ENCODE data around the gene KCNC3. TPM values are rescaled to one million over a fixed set of nuclear protein-coding genes. Genes with fewer than 3 reads are reported as not detected.

KCNC3 gene
- total and polyA plus RNA-seq, 2 of the 4 experiments (the other 2 are of a cell fraction), result 0.07 TPM; not detected in 1

GRCh38 chr19:50359328-50359818 is 30.2 kb upstream of the KCNC3 start:
- WGBS, 2 experiments (ENCODE audit: extremely low coverage in 2 of 2, insufficient read length in 1 of 2), result 92% methylated on average over 2 of the region's 11 CpGs; no CpG with 5 or more reads in 1 of the 2 experiments

More at GRCh38 chr19:50359328-50359818, 30.2 kb upstream of the KCNC3 start:
- Histone ChIP-seq H2AFZ (replicated peaks; ENCODE audit: low read length, poor library complexity) (no peak overlapping the region), H3K4ac (ENCODE audit: low read depth, low read length) (no peak overlapping the region), H3K79me1 (ENCODE audit: low read depth in 1 of 2, low read length in 2 of 2) (no peaks in the 10 kb centered on the region), H4K91ac (ENCODE audit: insufficient read depth, low read depth, low read length) (no peak overlapping the region), H3K4me3 (ENCODE audit: insufficient read depth, low read depth, low read length) (no peak overlapping the region), H3K4me2 (ENCODE audit: low read depth, low read length) (no peak overlapping the region), H3K23ac (ENCODE audit: low read depth, low read length) (no peak overlapping the region), H3K27ac (ENCODE audit: insufficient read depth, low read length) (no peak overlapping the region), H3K14ac (replicated peaks; ENCODE audit: low read depth, low read length) (no peak overlapping the region), H4K5ac (ENCODE audit: low read depth, low read length) (no peak overlapping the region), H2BK20ac (ENCODE audit: low read depth, low read length) (no peak overlapping the region), H2BK120ac (ENCODE audit: low read depth, low read length) (no peak overlapping the region), H3K4me1 (ENCODE audit: control insufficient read depth, insufficient read depth, low read length) (no peaks in the 10 kb centered on the region), H3K56ac (ENCODE audit: extremely low read depth, insufficient read depth, low read length) (no peak overlapping the region), H3K9ac (ENCODE audit: low read depth, low read length) (no peak overlapping the region), H3K18ac (ENCODE audit: low read depth, low read length) (no peak overlapping the region), H2AK5ac (ENCODE audit: low read depth, low read length) (no peak overlapping the region), H3K36me3 (ENCODE audit: control insufficient read depth, insufficient read depth, low read length) (no peaks in the 10 kb centered on the region), H3K9me3 (ENCODE audit: control insufficient read depth, insufficient read depth, low read length) (no peaks in the 10 kb centered on the region), H2BK5ac (ENCODE audit: low read depth, low read length, poor library complexity, severe bottlenecking) (no peak overlapping the region), H2AK9ac (replicated peaks; ENCODE audit: low read depth, low read length, poor library complexity) (no peak overlapping the region), H4K20me1 (ENCODE audit: insufficient read depth, low read length) (no peaks in the 10 kb centered on the region), H2BK15ac (ENCODE audit: low read depth, low read length) (no peak overlapping the region), H3K27me3 (ENCODE audit: control insufficient read depth, insufficient read depth, low read length) (peaks cover 8% of the 10 kb centered on the region), H4K8ac (ENCODE audit: low read depth in 2 of 2, low read length in 2 of 2) (no peak overlapping the region), H3K9me1 (ENCODE audit: insufficient read depth, low read length) (no peaks in the 10 kb centered on the region)
- TF ChIP-seq BHLHE40 (IDR thresholded peaks at IDR 0.05; ENCODE audit: low read depth, low read length) (no peak), MXI1 (IDR thresholded peaks at IDR 0.05; ENCODE audit: borderline replicate concordance, low read depth, low read length) (no peak), RFX5 (IDR thresholded peaks at IDR 0.05; ENCODE audit: low read depth, low read length) (no peak), RCOR1 (IDR thresholded peaks at IDR 0.05; ENCODE audit: insufficient replicate concordance, low read length) (no peak), MAZ (IDR thresholded peaks at IDR 0.05; ENCODE audit: borderline replicate concordance, low read depth, low read length) (no peak), RAD21 (IDR thresholded peaks at IDR 0.05; ENCODE audit: low read length) (no peak), FOS (IDR thresholded peaks at IDR 0.05; ENCODE audit: low read depth, low read length) (no peak), CTCF (conservative IDR thresholded peaks at IDR 0.05; ENCODE audit: low read depth, low read length) (no peak), MAFK (IDR thresholded peaks at IDR 0.05; ENCODE audit: low read depth, low read length) (no peak), CHD1 (IDR thresholded peaks at IDR 0.05; ENCODE audit: low read depth, low read length) (no peak), SMC3 (IDR thresholded peaks at IDR 0.05; ENCODE audit: low read depth, low read length) (no peak), POLR2A (IDR thresholded peaks at IDR 0.05; ENCODE audit: low read depth, low read length) (no peak)
- TF ChIP-seq, protein P1, sequence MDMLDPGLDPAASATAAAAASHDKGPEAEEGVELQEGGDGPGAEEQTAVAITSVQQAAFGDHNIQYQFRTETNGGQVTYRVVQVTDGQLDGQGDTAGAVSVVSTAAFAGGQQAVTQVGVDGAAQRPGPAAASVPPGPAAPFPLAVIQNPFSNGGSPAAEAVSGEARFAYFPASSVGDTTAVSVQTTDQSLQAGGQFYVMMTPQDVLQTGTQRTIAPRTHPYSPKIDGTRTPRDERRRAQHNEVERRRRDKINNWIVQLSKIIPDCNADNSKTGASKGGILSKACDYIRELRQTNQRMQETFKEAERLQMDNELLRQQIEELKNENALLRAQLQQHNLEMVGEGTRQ (IDR thresholded peaks at IDR 0.05; ENCODE audit: low read depth, low read length), result no peak
- dilution Hi-C loops (cut with HindIII; ENCODE audit: low sequenced_read_pairs, unreplicated experiment), result no loop called here
- intact Hi-C loops (cut with micrococcal nuclease), result loop anchor here (10.0 kb wide), 1 partner anchor 655 kb away; the partner anchor contains the start of gene KLK10
- ATAC-seq (ENCODE audit: low read depth) (no peak), DNase-seq (no peak)
- no TSS peak for BruUV-seq (replicated peaks)
- ChIA-PET CTCF (no interaction called here), POLR2A (ENCODE audit: unreplicated experiment) (no interaction called here)
- in situ Hi-C loops (cut with MboI; ENCODE audit: low sequenced_read_pairs), result loop anchor here (10.0 kb wide), 1 partner anchor 425 kb away; no protein-coding TSS in a partner anchor

Data from IMR-90 (cell line).